Fibroblast of villous mesenchyme (primary cell): Measurements from ENCODE around the gene PLAAT4. TPM values are rescaled to one million over a fixed set of nuclear protein-coding genes. Genes with fewer than 3 reads are reported as not detected.
"Not testable (repeated sequence)": the region's sequence is repeated elsewhere in the genome, so short reads cannot be mapped to it uniquely, and the experiment has no call there.

Source experiments
- DNase-seq: peaks from one replicate; pipeline ENCODE4 v3.0.0-alpha.2; 2010; ENCODE audit warnings: low read depth
- H3K4me3 ChIP-seq: 2 replicates; pipeline ENCODE4 v1.5.1; 2011; ENCODE audit warnings: low read depth, mild to moderate bottlenecking, low read length
- CTCF ChIP-seq: IDR thresholded peaks from 2 replicates; pipeline ENCODE4 v1.5.1; 2012; ENCODE audit warnings: low read depth, mild to moderate bottlenecking, low read length; ENCODE audit not compliant: insufficient read depth
- total RNA-seq: library from RNA; depleted of rRNA; stranded (reverse); fragments of >200 nt; gene quantifications from 2 replicates; pipeline ENCODE4 v1.2.3, GENCODE V29; 2012

PLAAT4 gene
- total RNA-seq, 1 donor: 8.2 TPM

GRCh38 chr11:63530021-63530420 is 6.6 kb upstream of the PLAAT4 start:
- no peak for DNase-seq
- TF ChIP-seq CTCF: no peak
- no peak overlapping the region for H3K4me3 ChIP-seq

- not testable (repeated sequence) for H3K4me3 ChIP-seq
- DNase-seq: peak; percentile 92
These were observed 5.4 kb upstream of the PLAAT4 start for GRCh38 chr11:63531074-63531792.

GRCh38 chr11:63532117-63532516 is 4.5 kb upstream of the PLAAT4 start:
- TF ChIP-seq CTCF: no peak
- no peak for DNase-seq
- H3K4me3 ChIP-seq: no peak overlapping the region

- DNase-seq: peak; percentile 89
- H3K4me3 ChIP-seq: no peak overlapping the region
- no peak for TF ChIP-seq CTCF
These were observed 3.7 kb upstream of the PLAAT4 start for GRCh38 chr11:63532799-63533475.

- no peak for TF ChIP-seq CTCF
- H3K4me3 ChIP-seq: no peak overlapping the region
- DNase-seq: no peak
These were observed 2.5 kb upstream of the PLAAT4 start for GRCh38 chr11:63534076-63534475.

GRCh38 chr11:63534895-63535461 is 1.6 kb upstream of the PLAAT4 start:
- H3K4me3 ChIP-seq: no peak overlapping the region
- DNase-seq: peak; percentile 47
- TF ChIP-seq CTCF: no peak

GRCh38 chr11:63535734-63536133 is 874 bp upstream of the PLAAT4 start:
- no peak overlapping the region for H3K4me3 ChIP-seq
- DNase-seq: no peak
- TF ChIP-seq CTCF: no peak
